Type B pancreatic cell (in vitro differentiated cells): Measurements from ENCODE around the gene MRPL55. TPM values are rescaled to one million over a fixed set of nuclear protein-coding genes. Genes with fewer than 3 reads are reported as not detected.

Experiments
- DNase-seq: peaks from one replicate; pipeline ENCODE4 v3.0.0; 2021; ENCODE audit warnings: mixed read lengths; ENCODE audit not compliant: unreplicated experiment; ENCODE audit errors: extremely low spot score
- H3K27ac Mint-ChIP-seq: 2 replicates; pipeline ENCODE4 v1.8.0; 2021; ENCODE audit warnings: mild to moderate bottlenecking, mixed read lengths
- H3K27me3 Mint-ChIP-seq: 2 replicates; pipeline ENCODE4 v1.8.0; 2021; ENCODE audit warnings: mixed read lengths
- H3K36me3 Mint-ChIP-seq: 2 replicates; pipeline ENCODE4 v1.8.0; 2021; ENCODE audit warnings: mixed read lengths
- H3K4me1 Mint-ChIP-seq: one replicate; pipeline ENCODE4 v1.8.0; 2021; ENCODE audit warnings: mixed read lengths; ENCODE audit not compliant: unreplicated experiment
- H3K4me3 Mint-ChIP-seq: 2 replicates; pipeline ENCODE4 v1.8.0; 2021; ENCODE audit warnings: mild to moderate bottlenecking, mixed read lengths
- H3K9me3 Mint-ChIP-seq: 2 replicates; pipeline ENCODE4 v1.8.0; 2021; ENCODE audit warnings: mixed read lengths
- total RNA-seq: library from RNA; stranded (reverse); gene quantifications from 2 replicates; pipeline ENCODE4 v1.2.1, GENCODE V29; 2021; ENCODE audit warnings: low replicate concordance
- TF ChIP-seq, protein P1 (sequence below): fragments of 200-600 bp; sonication (generic); conservative IDR thresholded peaks from 2 replicates; pipeline ENCODE4 v1.5.0; 2021; ENCODE audit warnings: antibody characterized with exemption, mild to moderate bottlenecking

The MRPL55 gene
- total RNA-seq, 1 donor from 2014 or later, result 47.4 TPM

DNA sequence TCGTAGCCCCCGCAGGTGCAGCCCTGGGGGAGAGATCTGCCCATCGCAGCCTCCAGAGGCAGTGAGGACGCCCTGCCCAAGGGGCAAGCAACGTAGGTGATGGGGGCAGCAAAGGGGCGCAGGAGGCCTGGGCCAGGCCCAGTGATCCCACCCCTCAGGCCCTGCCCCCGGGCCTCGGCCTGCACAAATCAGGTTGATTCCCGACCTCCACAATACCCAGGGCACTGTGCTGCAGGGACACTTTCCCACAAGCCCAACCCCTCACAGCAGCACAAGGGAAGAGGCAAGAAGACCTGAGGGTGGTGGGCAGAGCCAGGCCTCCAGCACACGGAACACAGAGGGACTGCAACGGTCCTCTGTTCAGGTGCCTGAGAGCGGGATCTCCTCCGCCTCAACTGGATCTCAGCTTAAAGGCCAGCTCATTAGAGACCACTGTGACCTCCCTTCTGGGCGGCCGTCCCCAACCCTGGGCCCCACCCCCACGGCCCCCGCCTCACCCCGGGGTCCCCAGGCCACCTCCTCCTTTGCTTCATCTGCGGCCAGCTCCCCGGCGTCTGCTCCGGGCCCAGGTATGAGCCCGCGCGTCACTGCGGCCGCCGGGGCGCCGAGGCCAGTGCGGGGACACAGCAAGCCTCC is 27.4 kb downstream of the MRPL55 start:
- H3K4me1 Mint-ChIP-seq, result peaks cover 24% of the 10 kb centered on the region
- H3K27ac Mint-ChIP-seq, result peak overlapping the region; percentile 77
- H3K36me3 Mint-ChIP-seq, result no peaks in the 10 kb centered on the region
- H3K27me3 Mint-ChIP-seq, result peaks cover 4% of the 10 kb centered on the region
- peak overlapping the region; percentile 85 for H3K4me3 Mint-ChIP-seq
- DNase-seq, result no peak
- TF ChIP-seq, protein P1, sequence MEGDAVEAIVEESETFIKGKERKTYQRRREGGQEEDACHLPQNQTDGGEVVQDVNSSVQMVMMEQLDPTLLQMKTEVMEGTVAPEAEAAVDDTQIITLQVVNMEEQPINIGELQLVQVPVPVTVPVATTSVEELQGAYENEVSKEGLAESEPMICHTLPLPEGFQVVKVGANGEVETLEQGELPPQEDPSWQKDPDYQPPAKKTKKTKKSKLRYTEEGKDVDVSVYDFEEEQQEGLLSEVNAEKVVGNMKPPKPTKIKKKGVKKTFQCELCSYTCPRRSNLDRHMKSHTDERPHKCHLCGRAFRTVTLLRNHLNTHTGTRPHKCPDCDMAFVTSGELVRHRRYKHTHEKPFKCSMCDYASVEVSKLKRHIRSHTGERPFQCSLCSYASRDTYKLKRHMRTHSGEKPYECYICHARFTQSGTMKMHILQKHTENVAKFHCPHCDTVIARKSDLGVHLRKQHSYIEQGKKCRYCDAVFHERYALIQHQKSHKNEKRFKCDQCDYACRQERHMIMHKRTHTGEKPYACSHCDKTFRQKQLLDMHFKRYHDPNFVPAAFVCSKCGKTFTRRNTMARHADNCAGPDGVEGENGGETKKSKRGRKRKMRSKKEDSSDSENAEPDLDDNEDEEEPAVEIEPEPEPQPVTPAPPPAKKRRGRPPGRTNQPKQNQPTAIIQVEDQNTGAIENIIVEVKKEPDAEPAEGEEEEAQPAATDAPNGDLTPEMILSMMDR, result no peak
- no peaks in the 10 kb centered on the region for H3K9me3 Mint-ChIP-seq

DNA sequence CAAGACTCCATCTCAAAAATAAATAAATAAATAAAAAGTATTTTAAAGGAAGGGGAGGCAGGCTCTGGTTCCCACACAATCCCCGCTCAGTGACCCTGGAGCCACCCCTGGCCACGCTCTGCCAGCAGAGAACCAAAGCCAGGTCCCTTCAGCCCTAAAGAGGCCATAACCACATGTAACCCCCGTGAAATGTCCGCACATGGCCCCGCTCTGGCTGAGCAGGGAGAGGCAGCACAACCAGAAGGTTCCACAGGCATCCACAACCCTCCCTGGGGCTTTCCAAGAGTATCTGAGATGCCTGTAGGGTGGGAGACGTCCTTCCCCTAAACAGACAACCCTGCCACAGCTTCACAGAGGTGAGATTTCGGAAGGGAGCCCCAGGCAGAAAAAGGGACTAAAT is 28.0 kb downstream of the MRPL55 start:
- Mint-ChIP-seq H3K27me3 (peaks cover 4% of the 10 kb centered on the region), H3K4me3 (peak overlapping the region; percentile 85), H3K36me3 (no peaks in the 10 kb centered on the region), H3K4me1 (peaks cover 21% of the 10 kb centered on the region), H3K27ac (peak overlapping the region; percentile 77), H3K9me3 (no peaks in the 10 kb centered on the region)
- TF ChIP-seq, protein P1, result no peak
- DNase-seq, result no peak

DNA sequence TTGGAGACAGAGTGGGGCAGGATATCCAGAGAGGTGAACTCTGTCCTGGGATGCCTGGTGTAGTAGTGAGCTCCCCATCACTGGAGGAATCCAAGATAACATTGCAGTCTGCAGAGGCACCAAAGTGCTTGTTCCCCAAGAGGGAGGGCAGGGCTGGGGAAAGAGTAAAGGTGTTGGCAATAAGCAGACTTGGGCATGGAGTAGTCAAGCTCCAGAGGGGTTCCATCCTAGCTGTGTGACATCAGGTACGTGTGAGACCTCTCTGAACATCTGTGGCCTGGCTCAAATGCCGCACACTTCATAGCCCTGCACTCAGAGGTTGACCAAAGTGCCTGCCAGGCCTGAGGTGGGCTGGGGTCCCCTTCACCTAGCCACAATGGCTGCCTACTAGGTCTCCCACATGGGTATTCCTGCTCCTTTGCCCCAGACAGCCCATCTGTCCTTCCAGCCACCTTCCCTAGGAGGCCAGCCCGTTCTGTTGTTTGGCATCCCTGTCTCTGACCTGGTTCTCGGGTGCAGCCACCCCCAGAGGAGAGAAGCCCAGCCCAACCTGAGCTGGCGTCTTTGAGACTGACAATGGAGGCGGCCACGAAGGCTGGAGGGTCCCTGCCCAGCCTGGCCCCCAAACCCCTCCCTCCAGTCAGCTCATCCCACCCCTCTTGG is 29.4 kb downstream of the MRPL55 start:
- Mint-ChIP-seq H3K9me3 (no peaks in the 10 kb centered on the region), H3K4me3 (no peak overlapping the region), H3K4me1 (peaks cover 11% of the 10 kb centered on the region), H3K36me3 (no peaks in the 10 kb centered on the region), H3K27ac (peak overlapping the region; percentile 59), H3K27me3 (peaks cover 4% of the 10 kb centered on the region)
- no peak for DNase-seq
- TF ChIP-seq, protein P1, result no peak

DNA sequence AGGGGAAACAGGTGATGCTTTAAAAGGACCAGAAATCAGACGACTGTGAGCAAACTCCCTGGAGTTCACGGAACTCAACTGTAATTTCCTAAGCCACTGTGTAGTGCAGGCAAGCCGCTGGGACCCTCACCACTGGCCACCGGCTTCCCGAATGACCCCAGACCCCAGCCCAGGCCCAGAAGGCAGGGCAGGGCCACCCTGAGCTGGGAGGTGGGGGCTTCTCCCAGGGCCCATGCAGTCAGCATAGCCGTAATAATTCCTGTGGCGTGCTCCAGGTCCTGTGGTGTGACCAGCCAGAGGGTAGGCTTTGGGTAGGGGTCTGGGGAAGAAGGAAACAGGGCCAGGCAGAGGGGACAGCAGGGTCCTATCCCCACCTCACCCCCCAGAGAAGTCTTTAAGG is 30.1 kb downstream of the MRPL55 start:
- H3K27me3 Mint-ChIP-seq, result peaks cover 9% of the 10 kb centered on the region
- DNase-seq, result no peak
- TF ChIP-seq, protein P1, result no peak

DNA sequence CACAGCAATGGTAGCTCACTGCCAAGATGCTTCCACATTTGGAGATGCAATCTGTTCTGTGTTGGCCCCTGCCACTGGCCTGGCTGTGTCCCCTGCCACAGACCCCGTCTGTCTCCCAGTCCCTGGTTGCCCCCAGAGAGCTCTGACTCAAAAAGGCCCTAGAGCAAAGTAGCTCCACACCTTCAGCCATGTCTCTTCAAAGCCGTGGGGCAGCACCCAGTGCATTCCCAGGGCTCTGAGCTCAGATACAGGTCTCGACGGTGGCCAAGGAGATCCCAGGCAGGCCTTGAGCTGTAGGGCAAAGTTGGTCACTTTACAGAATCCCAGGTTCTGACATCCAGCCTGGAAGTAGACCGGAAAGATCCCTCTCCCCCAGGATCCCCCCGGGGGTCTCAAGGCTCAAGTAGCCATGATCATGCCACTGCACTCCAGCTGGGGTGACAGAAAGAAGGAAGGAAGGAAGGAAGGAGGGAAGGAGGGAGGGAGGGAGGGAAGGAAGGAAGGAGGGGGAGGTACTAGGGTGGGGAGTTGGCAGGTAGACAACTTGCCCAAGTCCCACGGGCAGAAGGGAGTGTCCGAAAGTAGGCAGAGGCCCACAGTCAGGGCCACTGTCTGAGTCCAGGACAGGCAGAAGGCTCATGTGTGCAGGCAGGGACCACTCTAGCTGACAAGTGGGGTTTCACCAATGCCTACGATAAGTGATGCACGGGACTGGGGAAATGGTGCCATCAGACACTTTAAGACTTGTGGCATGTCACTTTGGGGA is 31.4 kb downstream of the MRPL55 start:
- Mint-ChIP-seq H3K9me3 (no peaks in the 10 kb centered on the region), H3K27me3 (peaks cover 10% of the 10 kb centered on the region), H3K27ac (no peak overlapping the region), H3K4me1 (peaks cover 5% of the 10 kb centered on the region), H3K4me3 (peak overlapping the region; percentile 24), H3K36me3 (no peaks in the 10 kb centered on the region)
- TF ChIP-seq, protein P1, result no peak
- no peak for DNase-seq

More for the DNA sequence above, 30.1 kb downstream of the MRPL55 start:
- Mint-ChIP-seq H3K36me3 (no peaks in the 10 kb centered on the region), H3K4me3 (no peak overlapping the region), H3K4me1 (peaks cover 8% of the 10 kb centered on the region), H3K27ac (peak overlapping the region; percentile 59), H3K9me3 (no peaks in the 10 kb centered on the region)
